Measurements from ENCODE around the gene PSMB8. TPM values are rescaled to one million over a fixed set of nuclear protein-coding genes. Genes with fewer than 3 reads are reported as not detected.

The PSMB8 gene
- total RNA-seq, 1 experiment from 2014 or later, result 13.8 TPM

- peaks cover 48% of the 10 kb centered on the region for H3K27me3 Mint-ChIP-seq (ENCODE audit: low read depth)
These were observed 46.7 kb downstream of the PSMB8 start for GRCh38 chr6:32796848-32797776.

GRCh38 chr6:32794510-32794909, 49.3 kb downstream of the PSMB8 start:
- ATAC-seq, result no peak
- no peak for DNase-seq (ENCODE audit: low spot score)
- POLR2A ChIA-PET, result no interaction called here
- Mint-ChIP-seq H3K4me1 (peaks cover 10% of the 10 kb centered on the region), H3K27me3 (ENCODE audit: low read depth) (peaks cover 33% of the 10 kb centered on the region), H3K4me3 (no peak overlapping the region), H3K9me3 (peaks cover 11% of the 10 kb centered on the region), H3K27ac (no peak overlapping the region), H3K36me3 (peaks cover 6% of the 10 kb centered on the region)
- CTCF ChIA-PET, result interaction anchor here (1.4 to 2.6 kb wide), 2 partner anchors 9 to 91 kb away, joined by 3 to 9 read pairs; no protein-coding TSS in a partner anchor
- TF ChIP-seq JUN (CRISPR knock-in tag; IDR thresholded peaks at IDR 0.05), result no peak
- no peak for TF ChIP-seq ZNF532 (CRISPR knock-in tag; IDR thresholded peaks at IDR 0.05; ENCODE audit: borderline replicate concordance)
- no peak for TF ChIP-seq SOX15 (CRISPR knock-in tag; IDR thresholded peaks at IDR 0.05)
- TF ChIP-seq JAZF1 (CRISPR knock-in tag; IDR thresholded peaks at IDR 0.05), result no peak
- TF ChIP-seq, protein P1, sequence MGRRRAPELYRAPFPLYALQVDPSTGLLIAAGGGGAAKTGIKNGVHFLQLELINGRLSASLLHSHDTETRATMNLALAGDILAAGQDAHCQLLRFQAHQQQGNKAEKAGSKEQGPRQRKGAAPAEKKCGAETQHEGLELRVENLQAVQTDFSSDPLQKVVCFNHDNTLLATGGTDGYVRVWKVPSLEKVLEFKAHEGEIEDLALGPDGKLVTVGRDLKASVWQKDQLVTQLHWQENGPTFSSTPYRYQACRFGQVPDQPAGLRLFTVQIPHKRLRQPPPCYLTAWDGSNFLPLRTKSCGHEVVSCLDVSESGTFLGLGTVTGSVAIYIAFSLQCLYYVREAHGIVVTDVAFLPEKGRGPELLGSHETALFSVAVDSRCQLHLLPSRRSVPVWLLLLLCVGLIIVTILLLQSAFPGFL (CRISPR knock-in tag; IDR thresholded peaks at IDR 0.05; ENCODE audit: borderline replicate concordance), result no peak
- TF ChIP-seq, protein P2, sequence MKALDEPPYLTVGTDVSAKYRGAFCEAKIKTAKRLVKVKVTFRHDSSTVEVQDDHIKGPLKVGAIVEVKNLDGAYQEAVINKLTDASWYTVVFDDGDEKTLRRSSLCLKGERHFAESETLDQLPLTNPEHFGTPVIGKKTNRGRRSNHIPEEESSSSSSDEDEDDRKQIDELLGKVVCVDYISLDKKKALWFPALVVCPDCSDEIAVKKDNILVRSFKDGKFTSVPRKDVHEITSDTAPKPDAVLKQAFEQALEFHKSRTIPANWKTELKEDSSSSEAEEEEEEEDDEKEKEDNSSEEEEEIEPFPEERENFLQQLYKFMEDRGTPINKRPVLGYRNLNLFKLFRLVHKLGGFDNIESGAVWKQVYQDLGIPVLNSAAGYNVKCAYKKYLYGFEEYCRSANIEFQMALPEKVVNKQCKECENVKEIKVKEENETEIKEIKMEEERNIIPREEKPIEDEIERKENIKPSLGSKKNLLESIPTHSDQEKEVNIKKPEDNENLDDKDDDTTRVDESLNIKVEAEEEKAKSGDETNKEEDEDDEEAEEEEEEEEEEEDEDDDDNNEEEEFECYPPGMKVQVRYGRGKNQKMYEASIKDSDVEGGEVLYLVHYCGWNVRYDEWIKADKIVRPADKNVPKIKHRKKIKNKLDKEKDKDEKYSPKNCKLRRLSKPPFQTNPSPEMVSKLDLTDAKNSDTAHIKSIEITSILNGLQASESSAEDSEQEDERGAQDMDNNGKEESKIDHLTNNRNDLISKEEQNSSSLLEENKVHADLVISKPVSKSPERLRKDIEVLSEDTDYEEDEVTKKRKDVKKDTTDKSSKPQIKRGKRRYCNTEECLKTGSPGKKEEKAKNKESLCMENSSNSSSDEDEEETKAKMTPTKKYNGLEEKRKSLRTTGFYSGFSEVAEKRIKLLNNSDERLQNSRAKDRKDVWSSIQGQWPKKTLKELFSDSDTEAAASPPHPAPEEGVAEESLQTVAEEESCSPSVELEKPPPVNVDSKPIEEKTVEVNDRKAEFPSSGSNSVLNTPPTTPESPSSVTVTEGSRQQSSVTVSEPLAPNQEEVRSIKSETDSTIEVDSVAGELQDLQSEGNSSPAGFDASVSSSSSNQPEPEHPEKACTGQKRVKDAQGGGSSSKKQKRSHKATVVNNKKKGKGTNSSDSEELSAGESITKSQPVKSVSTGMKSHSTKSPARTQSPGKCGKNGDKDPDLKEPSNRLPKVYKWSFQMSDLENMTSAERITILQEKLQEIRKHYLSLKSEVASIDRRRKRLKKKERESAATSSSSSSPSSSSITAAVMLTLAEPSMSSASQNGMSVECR (CRISPR knock-in tag; IDR thresholded peaks at IDR 0.05; ENCODE audit: borderline replicate concordance), result no peak
- TF ChIP-seq SMAD3 (CRISPR knock-in tag; IDR thresholded peaks at IDR 0.05; ENCODE audit: borderline replicate concordance), result no peak
- TF ChIP-seq, protein P3, sequence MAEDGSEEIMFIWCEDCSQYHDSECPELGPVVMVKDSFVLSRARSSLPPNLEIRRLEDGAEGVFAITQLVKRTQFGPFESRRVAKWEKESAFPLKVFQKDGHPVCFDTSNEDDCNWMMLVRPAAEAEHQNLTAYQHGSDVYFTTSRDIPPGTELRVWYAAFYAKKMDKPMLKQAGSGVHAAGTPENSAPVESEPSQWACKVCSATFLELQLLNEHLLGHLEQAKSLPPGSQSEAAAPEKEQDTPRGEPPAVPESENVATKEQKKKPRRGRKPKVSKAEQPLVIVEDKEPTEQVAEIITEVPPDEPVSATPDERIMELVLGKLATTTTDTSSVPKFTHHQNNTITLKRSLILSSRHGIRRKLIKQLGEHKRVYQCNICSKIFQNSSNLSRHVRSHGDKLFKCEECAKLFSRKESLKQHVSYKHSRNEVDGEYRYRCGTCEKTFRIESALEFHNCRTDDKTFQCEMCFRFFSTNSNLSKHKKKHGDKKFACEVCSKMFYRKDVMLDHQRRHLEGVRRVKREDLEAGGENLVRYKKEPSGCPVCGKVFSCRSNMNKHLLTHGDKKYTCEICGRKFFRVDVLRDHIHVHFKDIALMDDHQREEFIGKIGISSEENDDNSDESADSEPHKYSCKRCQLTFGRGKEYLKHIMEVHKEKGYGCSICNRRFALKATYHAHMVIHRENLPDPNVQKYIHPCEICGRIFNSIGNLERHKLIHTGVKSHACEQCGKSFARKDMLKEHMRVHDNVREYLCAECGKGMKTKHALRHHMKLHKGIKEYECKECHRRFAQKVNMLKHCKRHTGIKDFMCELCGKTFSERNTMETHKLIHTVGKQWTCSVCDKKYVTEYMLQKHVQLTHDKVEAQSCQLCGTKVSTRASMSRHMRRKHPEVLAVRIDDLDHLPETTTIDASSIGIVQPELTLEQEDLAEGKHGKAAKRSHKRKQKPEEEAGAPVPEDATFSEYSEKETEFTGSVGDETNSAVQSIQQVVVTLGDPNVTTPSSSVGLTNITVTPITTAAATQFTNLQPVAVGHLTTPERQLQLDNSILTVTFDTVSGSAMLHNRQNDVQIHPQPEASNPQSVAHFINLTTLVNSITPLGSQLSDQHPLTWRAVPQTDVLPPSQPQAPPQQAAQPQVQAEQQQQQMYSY (CRISPR knock-in tag; IDR thresholded peaks at IDR 0.05), result no peak

More at GRCh38 chr6:32796848-32797776, 46.7 kb downstream of the PSMB8 start:
- peaks cover 11% of the 10 kb centered on the region for H3K9me3 Mint-ChIP-seq
- ATAC-seq (peak; percentile 75), DNase-seq (ENCODE audit: low spot score) (peak; percentile 87)
- H3K27ac Mint-ChIP-seq, result no peak overlapping the region
- peaks cover 10% of the 10 kb centered on the region for H3K4me1 Mint-ChIP-seq
- TF ChIP-seq, protein P4, sequence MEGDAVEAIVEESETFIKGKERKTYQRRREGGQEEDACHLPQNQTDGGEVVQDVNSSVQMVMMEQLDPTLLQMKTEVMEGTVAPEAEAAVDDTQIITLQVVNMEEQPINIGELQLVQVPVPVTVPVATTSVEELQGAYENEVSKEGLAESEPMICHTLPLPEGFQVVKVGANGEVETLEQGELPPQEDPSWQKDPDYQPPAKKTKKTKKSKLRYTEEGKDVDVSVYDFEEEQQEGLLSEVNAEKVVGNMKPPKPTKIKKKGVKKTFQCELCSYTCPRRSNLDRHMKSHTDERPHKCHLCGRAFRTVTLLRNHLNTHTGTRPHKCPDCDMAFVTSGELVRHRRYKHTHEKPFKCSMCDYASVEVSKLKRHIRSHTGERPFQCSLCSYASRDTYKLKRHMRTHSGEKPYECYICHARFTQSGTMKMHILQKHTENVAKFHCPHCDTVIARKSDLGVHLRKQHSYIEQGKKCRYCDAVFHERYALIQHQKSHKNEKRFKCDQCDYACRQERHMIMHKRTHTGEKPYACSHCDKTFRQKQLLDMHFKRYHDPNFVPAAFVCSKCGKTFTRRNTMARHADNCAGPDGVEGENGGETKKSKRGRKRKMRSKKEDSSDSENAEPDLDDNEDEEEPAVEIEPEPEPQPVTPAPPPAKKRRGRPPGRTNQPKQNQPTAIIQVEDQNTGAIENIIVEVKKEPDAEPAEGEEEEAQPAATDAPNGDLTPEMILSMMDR (IDR thresholded peaks at IDR 0.05), result peak; percentile 84
- no peak for TF ChIP-seq NR2C2 (CRISPR knock-in tag; IDR thresholded peaks at IDR 0.05)
- H3K36me3 Mint-ChIP-seq, result peaks cover 6% of the 10 kb centered on the region
- ChIA-PET CTCF (interaction anchor here (1.0 to 1.7 kb wide), 3 partner anchors 11 to 71 kb away, joined by 3 to 6 read pairs (median 4); partner anchors contain the start of gene TAP2), POLR2A (no interaction called here)
- peak overlapping the region; percentile 62 for H3K4me3 Mint-ChIP-seq
